OCI-LY1 (cell line): ENCODE data around the gene MCUR1.

Source experiments
- EZH2 ChIP-seq: fragments of 200-600 bp; sonication (generic), shearing (Covaris generic); IDR thresholded peaks from 2 replicates; pipeline ENCODE4 v1.8.0; 2017; ENCODE audit warnings: borderline replicate concordance, mixed run types, mild to moderate bottlenecking, antibody characterized with exemption, low read length, moderate library complexity, mixed read lengths
- TF ChIP-seq, protein P1 (sequence below): fragments of 200-600 bp; sonication (generic), shearing (Covaris generic); IDR thresholded peaks from 2 replicates; pipeline ENCODE4 v1.5.1; 2017; ENCODE audit warnings: mild to moderate bottlenecking, antibody characterized with exemption, low read length, moderate library complexity, mixed read lengths

DNA sequence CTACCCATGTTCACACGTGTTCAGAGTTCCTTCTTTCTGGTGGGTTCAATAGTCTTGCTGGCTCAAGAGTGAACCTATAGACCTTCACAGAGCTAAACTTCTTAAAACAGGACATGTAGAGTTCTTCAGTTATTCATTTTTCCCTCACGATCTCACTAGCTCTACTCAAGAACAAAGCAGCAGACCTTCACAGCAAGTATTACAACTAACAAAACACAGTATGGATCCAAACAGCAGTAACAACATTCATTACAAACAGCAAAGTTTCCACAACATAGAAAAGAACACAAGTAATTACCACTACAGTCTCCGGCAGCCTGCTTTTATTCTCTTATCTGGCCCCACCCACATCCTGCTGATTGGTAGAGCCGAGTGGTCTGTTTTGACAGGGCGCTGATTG is 39.5 kb upstream of the MCUR1 start:
- TF ChIP-seq, protein P1, sequence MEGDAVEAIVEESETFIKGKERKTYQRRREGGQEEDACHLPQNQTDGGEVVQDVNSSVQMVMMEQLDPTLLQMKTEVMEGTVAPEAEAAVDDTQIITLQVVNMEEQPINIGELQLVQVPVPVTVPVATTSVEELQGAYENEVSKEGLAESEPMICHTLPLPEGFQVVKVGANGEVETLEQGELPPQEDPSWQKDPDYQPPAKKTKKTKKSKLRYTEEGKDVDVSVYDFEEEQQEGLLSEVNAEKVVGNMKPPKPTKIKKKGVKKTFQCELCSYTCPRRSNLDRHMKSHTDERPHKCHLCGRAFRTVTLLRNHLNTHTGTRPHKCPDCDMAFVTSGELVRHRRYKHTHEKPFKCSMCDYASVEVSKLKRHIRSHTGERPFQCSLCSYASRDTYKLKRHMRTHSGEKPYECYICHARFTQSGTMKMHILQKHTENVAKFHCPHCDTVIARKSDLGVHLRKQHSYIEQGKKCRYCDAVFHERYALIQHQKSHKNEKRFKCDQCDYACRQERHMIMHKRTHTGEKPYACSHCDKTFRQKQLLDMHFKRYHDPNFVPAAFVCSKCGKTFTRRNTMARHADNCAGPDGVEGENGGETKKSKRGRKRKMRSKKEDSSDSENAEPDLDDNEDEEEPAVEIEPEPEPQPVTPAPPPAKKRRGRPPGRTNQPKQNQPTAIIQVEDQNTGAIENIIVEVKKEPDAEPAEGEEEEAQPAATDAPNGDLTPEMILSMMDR, result no peak
- TF ChIP-seq EZH2, result no peak
